Jurkat, Clone E6-1 (cell line): ENCODE data around the gene ARHGAP24.
A peak's percentile ranks its signal among the peaks of the same experiment; 100 is the strongest.

ENCODE experiments used
- DNase-seq: peaks from one replicate; pipeline ENCODE4 v3.0.0-alpha.2; 2011; ENCODE audit warnings: low read depth, low spot score
- H3K4me3 ChIP-seq: 2 replicates; pipeline ENCODE4 v1.5.1; 2011; ENCODE audit warnings: mild to moderate bottlenecking, low read length, control low read depth, moderate library complexity

ARHGAP24 gene

GRCh38 chr4:86043755-86044592, 569.0 kb downstream of the ARHGAP24 start:
- peak; percentile 17 for DNase-seq
- no peak overlapping the region for H3K4me3 ChIP-seq

GRCh38 chr4:86044593-86044985, 569.6 kb downstream of the ARHGAP24 start:
- H3K4me3 ChIP-seq, result no peak overlapping the region
- DNase-seq, result no peak

- no peak overlapping the region for H3K4me3 ChIP-seq
- DNase-seq, result no peak
Measured at GRCh38 chr4:86048426-86048825, 573.5 kb downstream of the ARHGAP24 start.

- no peak overlapping the region for H3K4me3 ChIP-seq
- DNase-seq, result no peak
Measured at GRCh38 chr4:86050496-86050895, 575.5 kb downstream of the ARHGAP24 start.
